Panc1 (cell line): ENCODE results near the gene SLC38A4. TPM values are rescaled to one million over a fixed set of nuclear protein-coding genes. Genes with fewer than 3 reads are reported as not detected.

Experiments used
- ATAC-seq: fragments of 200-7000 bp; cut with Tn5 transposase; 2 replicates; pipeline ENCODE4 v1.9.1; 2020; ENCODE audit warnings: mild to moderate bottlenecking, moderate library complexity
- BruUV-seq: library from RNA; stranded (reverse); fragments of 400-500 nt; replicated peaks from 2 replicates; lab custom pipeline; 2021; lab: Mats Ljungman, UMichigan
- CTCF ChIA-PET: fragments of 300-600 bp; sonication (Branson Sonifier 250); formaldehyde crosslinking; loops from one replicate; lab custom pipeline; 2022; ENCODE audit warnings: antibody characterized with exemption; lab: Charles Lee
- POLR2A ChIA-PET: fragments of 300-600 bp; sonication (Branson Sonifier 250); formaldehyde crosslinking; loops from one replicate; lab custom pipeline; 2022; ENCODE audit warnings: antibody characterized with exemption; lab: Charles Lee
- DNase-seq: peaks from one replicate; pipeline ENCODE4 v3.0.0-alpha.2; 2010; ENCODE audit warnings: low read depth, low spot score
- H3K27ac ChIP-seq: 2 replicates; pipeline ENCODE4 v1.5.1; 2011; ENCODE audit warnings: mild to moderate bottlenecking, low read length, inconsistent platforms
- H3K27me3 ChIP-seq: fragments of 200-500 bp; sonication (Bioruptor generic); 2 replicates; pipeline ENCODE4 v1.6.0; 2014; ENCODE audit warnings: low read length, inconsistent platforms; ENCODE audit not compliant: control insufficient read depth, insufficient read depth
- H3K36me3 ChIP-seq: fragments of 200-500 bp; sonication (Bioruptor generic); 2 replicates; pipeline ENCODE4 v1.5.1; 2014; ENCODE audit warnings: inconsistent platforms, mild to moderate bottlenecking, low read length, moderate library complexity; ENCODE audit not compliant: control insufficient read depth, insufficient read depth
- H3K4me1 ChIP-seq: 2 replicates; pipeline ENCODE4 v1.5.1; 2011; ENCODE audit warnings: inconsistent platforms, mild to moderate bottlenecking, low read length, moderate library complexity; ENCODE audit not compliant: control insufficient read depth, insufficient read depth
- H3K4me3 ChIP-seq, 2 experiments: 2 replicates each; pipeline ENCODE4 v1.5.1; 2011 to 2012; ENCODE audit warnings: low read depth in 2 of 2, low read length in 2 of 2, mild to moderate bottlenecking in 2 of 2, inconsistent platforms in 1 of 2, moderate library complexity in 1 of 2
- H3K9me3 ChIP-seq: fragments of 200-500 bp; sonication (Bioruptor generic); 2 replicates; pipeline ENCODE4 v1.5.1; 2014; ENCODE audit warnings: low read depth, mild to moderate bottlenecking, inconsistent platforms, low read length, moderate library complexity; ENCODE audit not compliant: control insufficient read depth, insufficient read depth
- POLR2AphosphoS5 ChIP-seq: IDR thresholded peaks from 2 replicates; pipeline ENCODE4 v1.6.1; 2012; ENCODE audit warnings: mild to moderate bottlenecking, low read depth, low read length, moderate library complexity
- REST ChIP-seq, 2 experiments: IDR thresholded peaks; 2 replicates each; pipeline ENCODE4 v1.6.1; 2011 to 2012; ENCODE audit warnings: low read depth in 2 of 2, control low read depth in 1 of 2, low read length in 1 of 2, mild to moderate bottlenecking in 1 of 2, moderate library complexity in 1 of 2; ENCODE audit not compliant: insufficient read depth in 1 of 2
- SIN3A ChIP-seq: IDR thresholded peaks from 2 replicates; pipeline ENCODE4 v1.6.1; 2012; ENCODE audit warnings: low read depth, mild to moderate bottlenecking, low read length, moderate library complexity, borderline replicate concordance; ENCODE audit not compliant: insufficient read depth
- TCF7L2 ChIP-seq: IDR thresholded peaks from 2 replicates; pipeline ENCODE4 v1.6.1; 2011; ENCODE audit warnings: mild to moderate bottlenecking, low read depth, low read length, inconsistent platforms
- in situ Hi-C: cut with HindIII; loops from 2 replicates; pipeline ENCODE4 v1.10.0; 2016; ENCODE audit warnings: low sequenced_read_pairs, low pct_unique_long_range_greater_than_20kb
- intact Hi-C: fragments of 100-400 bp; cut with micrococcal nuclease; formaldehyde crosslinking; loops from one replicate; pipeline ENCODE4 v1.10.0; 2022; ENCODE audit not compliant: unreplicated experiment
- total RNA-seq: library from RNA; stranded (reverse); gene quantifications from one replicate; pipeline ENCODE4 v1.2.1, GENCODE V29; 2021; ENCODE audit not compliant: unreplicated experiment
- TF ChIP-seq, protein P1 (sequence below): fragments of 450-650 bp; IDR thresholded peaks from 2 replicates; pipeline ENCODE4 v1.5.1; 2017; ENCODE audit warnings: mild to moderate bottlenecking

Gene SLC38A4
- total RNA-seq, 1 experiment from 2014 or later, result 2.5 TPM

DNA sequence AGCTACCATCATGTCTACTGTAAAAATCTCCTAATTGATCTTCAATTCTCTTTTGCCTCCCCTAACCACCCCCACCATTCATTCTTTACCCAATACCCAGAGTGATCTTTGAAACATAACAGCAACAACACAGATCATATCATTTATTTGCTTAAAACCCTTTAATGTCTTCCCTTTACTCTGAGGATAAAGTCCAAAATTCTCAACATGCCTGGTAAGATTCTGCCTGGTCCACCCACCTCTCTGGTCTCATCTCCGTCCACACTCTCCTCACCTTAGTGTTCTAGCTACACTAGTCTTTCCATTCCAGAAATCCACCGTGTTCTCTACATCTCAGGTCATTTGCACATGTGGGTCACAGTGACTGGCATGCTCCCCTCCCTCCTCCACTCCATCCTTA is 27.7 kb downstream of the SLC38A4 start:
- ChIA-PET CTCF (no interaction called here), POLR2A (no interaction called here)
- in situ Hi-C loops (no loop called here), intact Hi-C loops (no loop called here)
- no peak overlapping the region for H3K4me3 ChIP-seq
- no peak for TF ChIP-seq SIN3A
- TF ChIP-seq, protein P1, sequence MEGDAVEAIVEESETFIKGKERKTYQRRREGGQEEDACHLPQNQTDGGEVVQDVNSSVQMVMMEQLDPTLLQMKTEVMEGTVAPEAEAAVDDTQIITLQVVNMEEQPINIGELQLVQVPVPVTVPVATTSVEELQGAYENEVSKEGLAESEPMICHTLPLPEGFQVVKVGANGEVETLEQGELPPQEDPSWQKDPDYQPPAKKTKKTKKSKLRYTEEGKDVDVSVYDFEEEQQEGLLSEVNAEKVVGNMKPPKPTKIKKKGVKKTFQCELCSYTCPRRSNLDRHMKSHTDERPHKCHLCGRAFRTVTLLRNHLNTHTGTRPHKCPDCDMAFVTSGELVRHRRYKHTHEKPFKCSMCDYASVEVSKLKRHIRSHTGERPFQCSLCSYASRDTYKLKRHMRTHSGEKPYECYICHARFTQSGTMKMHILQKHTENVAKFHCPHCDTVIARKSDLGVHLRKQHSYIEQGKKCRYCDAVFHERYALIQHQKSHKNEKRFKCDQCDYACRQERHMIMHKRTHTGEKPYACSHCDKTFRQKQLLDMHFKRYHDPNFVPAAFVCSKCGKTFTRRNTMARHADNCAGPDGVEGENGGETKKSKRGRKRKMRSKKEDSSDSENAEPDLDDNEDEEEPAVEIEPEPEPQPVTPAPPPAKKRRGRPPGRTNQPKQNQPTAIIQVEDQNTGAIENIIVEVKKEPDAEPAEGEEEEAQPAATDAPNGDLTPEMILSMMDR, result no peak
- no peak for TF ChIP-seq POLR2AphosphoS5
- no peak for TF ChIP-seq TCF7L2
- no peak for TF ChIP-seq REST (IDR thresholded peaks at IDR 0.05; ENCODE audit: insufficient read depth in 1 of 2, low read depth in 2 of 2, low read length in 1 of 2)
- H3K27ac ChIP-seq, result no peak overlapping the region
- ATAC-seq (no peak), DNase-seq (no peak)
- no peaks in the 10 kb centered on the region for H3K4me1 ChIP-seq
- H3K27me3 ChIP-seq, result no peaks in the 10 kb centered on the region
- H3K36me3 ChIP-seq, result no peaks in the 10 kb centered on the region; the same call in 1 of the 2 replicates
- peaks cover 9% of the 10 kb centered on the region; the same call in 1 of the 2 replicates for H3K9me3 ChIP-seq
- no TSS peak for BruUV-seq

- intact Hi-C loops (no loop called here), in situ Hi-C loops (no loop called here)
- Histone ChIP-seq H3K27ac (no peak overlapping the region), H3K4me1 (no peaks in the 10 kb centered on the region), H3K9me3 (peaks cover 9% of the 10 kb centered on the region; the same call in 1 of the 2 replicates), H3K4me3 (no peak overlapping the region), H3K36me3 (no peaks in the 10 kb centered on the region; the same call in 1 of the 2 replicates), H3K27me3 (no peaks in the 10 kb centered on the region)
- no TSS peak for BruUV-seq
- no peak for DNase-seq
- ATAC-seq, result no peak
- ChIA-PET CTCF (no interaction called here), POLR2A (no interaction called here)
- TF ChIP-seq TCF7L2 (no peak), SIN3A (no peak)
Observed at GRCh38 chr12:46795988-46796387, 29.8 kb downstream of the SLC38A4 start.

GRCh38 chr12:46794593-46795190 is 31.1 kb downstream of the SLC38A4 start:
- TF ChIP-seq REST (IDR thresholded peaks at IDR 0.05; ENCODE audit: insufficient read depth in 1 of 2, low read depth in 2 of 2, low read length in 1 of 2), result no peak
- no peak for TF ChIP-seq SIN3A
- TF ChIP-seq TCF7L2, result no peak
- TF ChIP-seq, protein P1, result no peak
- TF ChIP-seq POLR2AphosphoS5, result no peak
- no peaks in the 10 kb centered on the region; the same call in 1 of the 2 replicates for H3K36me3 ChIP-seq
- H3K27ac ChIP-seq, result no peak overlapping the region
- intact Hi-C loops (no loop called here), in situ Hi-C loops (no loop called here)
- no peaks in the 10 kb centered on the region for H3K4me1 ChIP-seq
- DNase-seq, result no peak
- ChIA-PET CTCF (no interaction called here), POLR2A (no interaction called here)
- no peak overlapping the region for H3K4me3 ChIP-seq
- no peaks in the 10 kb centered on the region for H3K27me3 ChIP-seq
- BruUV-seq, result no TSS peak
- H3K9me3 ChIP-seq, result peaks cover 9% of the 10 kb centered on the region; the same call in 1 of the 2 replicates
- no peak for ATAC-seq
